HepG2 (cell line): ENCODE results near the gene ARFIP1. TPM values are rescaled to one million over a fixed set of nuclear protein-coding genes. Genes with fewer than 3 reads are reported as not detected.

Experiments
- ATRX ChIP-seq: sonication (generic); formaldehyde crosslinking; IDR thresholded peaks from 2 replicates; pipeline ENCODE4 v1.4.0; 2020; ENCODE audit warnings: missing genetic modification reagents, borderline replicate concordance
- CBFB ChIP-seq: sonication (generic); formaldehyde crosslinking; IDR thresholded peaks from 2 replicates; pipeline ENCODE4 v1.4.0; 2020; ENCODE audit warnings: missing genetic modification reagents
- FOXA1 ChIP-seq, 2 experiments: fragments of 450-650 bp in 1 of 2; sonication (generic) in 1 of 2; formaldehyde crosslinking in 1 of 2; IDR thresholded peaks; 2 replicates each; pipeline versions ENCODE4 v1.4.0 to v1.6.1; 2016 to 2020; ENCODE audit warnings: missing genetic modification reagents in 1 of 2
- HMG20A ChIP-seq: IDR thresholded peaks from 2 replicates; pipeline ENCODE4 v1.6.1; 2016; ENCODE audit warnings: borderline replicate concordance
- HMGA1 ChIP-seq: sonication (generic); formaldehyde crosslinking; conservative IDR thresholded peaks from 2 replicates; pipeline ENCODE4 v1.4.0; 2020; ENCODE audit warnings: missing genetic modification reagents
- HNF4G ChIP-seq, 2 experiments: sonication (generic) in 1 of 2; formaldehyde crosslinking in 1 of 2; IDR thresholded peaks; 2 replicates each; pipeline versions ENCODE4 v1.4.0 to v1.6.1; 2011 to 2020; ENCODE audit warnings: borderline replicate concordance in 2 of 2, low read depth in 2 of 2, mild to moderate bottlenecking in 2 of 2, low read length in 1 of 2, missing genetic modification reagents in 1 of 2, moderate library complexity in 1 of 2
- HOXA9 ChIP-seq: sonication (generic); formaldehyde crosslinking; IDR thresholded peaks from 2 replicates; pipeline ENCODE4 v1.8.1; 2022; ENCODE audit warnings: missing genetic modification reagents, mild to moderate bottlenecking, moderate library complexity, borderline replicate concordance
- RORA ChIP-seq: sonication (generic); formaldehyde crosslinking; IDR thresholded peaks from 2 replicates; pipeline ENCODE4 v1.5.0; 2020; ENCODE audit warnings: mild to moderate bottlenecking, missing genetic modification reagents, moderate library complexity
- SETDB1 ChIP-seq: sonication (generic); formaldehyde crosslinking; IDR thresholded peaks from 2 replicates; pipeline ENCODE4 v1.5.1; 2020; ENCODE audit warnings: missing genetic modification reagents, mild to moderate bottlenecking, borderline replicate concordance
- ZFP82 ChIP-seq: sonication (generic); formaldehyde crosslinking; IDR thresholded peaks from 2 replicates; pipeline ENCODE4 v1.5.1; 2020; ENCODE audit warnings: mild to moderate bottlenecking, missing genetic modification reagents, borderline replicate concordance
- ZNF556 ChIP-seq: sonication (generic); formaldehyde crosslinking; IDR thresholded peaks from 2 replicates; pipeline ENCODE4 v1.4.0; 2020; ENCODE audit warnings: mild to moderate bottlenecking, missing genetic modification reagents, borderline replicate concordance
- ZNF660 ChIP-seq: sonication (generic); formaldehyde crosslinking; IDR thresholded peaks from 2 replicates; pipeline ENCODE4 v1.5.1; 2020; ENCODE audit warnings: mild to moderate bottlenecking, low read depth, missing genetic modification reagents, borderline replicate concordance
- ZNF766 ChIP-seq: sonication (generic); formaldehyde crosslinking; IDR thresholded peaks from 2 replicates; pipeline ENCODE4 v1.5.0; 2020; ENCODE audit warnings: missing genetic modification reagents, borderline replicate concordance
- ZNF768 ChIP-seq: sonication (generic); formaldehyde crosslinking; IDR thresholded peaks from 2 replicates; pipeline ENCODE4 v1.4.0; 2020; ENCODE audit warnings: missing genetic modification reagents
- ZNF850 ChIP-seq: sonication (generic); formaldehyde crosslinking; conservative IDR thresholded peaks from 2 replicates; pipeline ENCODE4 v1.9.0; 2021; ENCODE audit warnings: mild to moderate bottlenecking, missing genetic modification reagents
- polyA plus RNA-seq, 8 experiments: library from polyadenylated mRNA; depleted of rRNA in 3 of 8; stranded (reverse) in 7 of 8; unstranded in 1 of 8; fragments of >200 nt; fragmentation: Illumina TruSeq in 4 of 8; extraction: Trizol in 4 of 8; gene quantifications; 2 replicates each; pipeline versions ENCODE4 v1.2.1 to v1.2.3, GENCODE V29; 2011 to 2016; ENCODE audit warnings: low read depth in 4 of 8, missing spikeins in 1 of 8, mixed read lengths in 1 of 8; ENCODE audit not compliant: insufficient read depth in 1 of 8
- total RNA-seq, 5 experiments: library from RNA; depleted of rRNA; stranded (reverse); fragments of >200 nt; fragmentation: Illumina TruSeq; extraction: Trizol; gene quantifications; 2 replicates each; pipeline ENCODE4 v1.2.3, GENCODE V29; 2016; ENCODE audit warnings: low read depth in 1 of 5
- TF ChIP-seq, protein P1 (sequence below): sonication (generic); formaldehyde crosslinking; IDR thresholded peaks from 2 replicates; pipeline ENCODE4 v1.8.0; 2022; ENCODE audit warnings: missing genetic modification reagents, low read depth, mild to moderate bottlenecking, borderline replicate concordance
- TF ChIP-seq, protein P2 (sequence below): sonication (generic); formaldehyde crosslinking; IDR thresholded peaks from 2 replicates; pipeline ENCODE4 v1.4.0; 2020; ENCODE audit warnings: mild to moderate bottlenecking, missing genetic modification reagents
- TF ChIP-seq, protein P3 (sequence below): sonication (generic); formaldehyde crosslinking; IDR thresholded peaks from 2 replicates; pipeline ENCODE4 v1.8.1; 2023; ENCODE audit warnings: mild to moderate bottlenecking, missing genetic modification reagents
- TF ChIP-seq, protein P4 (sequence below): IDR thresholded peaks from 2 replicates; pipeline ENCODE4 v1.6.1; 2016; ENCODE audit warnings: low read depth, control low read depth
- TF ChIP-seq, protein P5 (sequence below): sonication (generic); formaldehyde crosslinking; IDR thresholded peaks from 2 replicates; pipeline ENCODE4 v1.5.0; 2020; ENCODE audit warnings: missing genetic modification reagents

The ARFIP1 gene
- total and polyA plus RNA-seq, 2 of the 13 experiments (the other 11 are each of a cell fraction or from before 2014, with no cell fraction given): 9.9 to 27.7 TPM

DNA sequence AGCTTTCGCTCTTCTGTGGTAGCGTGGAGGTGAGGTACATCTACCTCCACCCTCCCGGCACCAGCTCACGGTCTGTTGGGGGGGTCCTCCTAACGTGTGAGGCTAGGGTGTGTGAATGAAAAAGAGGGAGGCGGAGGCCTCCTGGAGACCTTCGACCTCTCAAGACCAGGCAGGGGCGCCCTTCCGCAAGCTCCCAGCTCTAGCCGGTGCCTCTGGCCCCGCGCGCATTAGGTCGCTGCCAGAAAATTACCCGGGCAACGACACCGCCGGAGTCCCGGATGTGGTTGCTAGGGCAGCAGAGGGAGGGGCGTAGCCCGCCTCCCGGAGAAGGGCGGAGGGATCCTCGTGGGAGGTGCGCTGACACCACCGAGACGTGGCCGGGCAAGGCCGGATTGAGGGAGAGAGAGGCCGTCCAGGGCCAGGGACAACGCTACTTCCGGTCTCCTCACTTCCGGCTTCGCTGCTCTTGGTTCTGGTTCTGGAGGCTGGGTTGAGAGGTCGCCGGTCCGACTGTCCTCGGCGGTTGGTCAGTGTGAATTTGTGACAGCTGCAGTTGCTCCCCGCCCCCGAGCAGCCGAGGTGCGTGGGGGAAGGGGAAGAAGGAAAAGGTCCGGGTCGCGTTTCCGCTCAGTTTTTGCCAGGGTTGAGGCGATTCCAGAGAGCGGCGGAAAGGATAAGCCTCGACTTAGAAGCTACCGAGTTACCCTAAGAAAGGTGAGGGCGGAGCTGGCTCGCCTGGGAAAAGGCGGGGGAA lies at the start of gene ARFIP1, which contains the start of gene TIGD4 (continued):
- TF ChIP-seq ZFP82 (CRISPR knock-in tag) (peak; percentile 31; the same call in 1 of the 2 replicates), ATRX (CRISPR knock-in tag) (no peak), RORA (no peak), ZNF556 (CRISPR knock-in tag) (peak; percentile 79), CBFB (CRISPR knock-in tag) (no peak), HNF4G (IDR thresholded peaks at IDR 0.05; ENCODE audit: borderline replicate concordance, low read depth, low read length) (no peak), HNF4G (CRISPR knock-in tag; IDR thresholded peaks at IDR 0.05; ENCODE audit: borderline replicate concordance, low read depth) (no peak), ZNF766 (CRISPR knock-in tag) (no peak), HOXA9 (no peak), HMGA1 (CRISPR knock-in tag) (no peak), FOXA1 (IDR thresholded peaks at IDR 0.05) (no peak), FOXA1 (CRISPR knock-in tag; IDR thresholded peaks at IDR 0.05) (no peak), ZNF660 (CRISPR knock-in tag) (no peak), ZNF850 (CRISPR knock-in tag) (no peak), ZNF768 (CRISPR knock-in tag) (0 out of 2 replicates have a peak, but pooled peaks have one; percentile 19), SETDB1 (CRISPR knock-in tag) (no peak), HMG20A (CRISPR knock-in tag) (no peak)
- TF ChIP-seq, protein P1, sequence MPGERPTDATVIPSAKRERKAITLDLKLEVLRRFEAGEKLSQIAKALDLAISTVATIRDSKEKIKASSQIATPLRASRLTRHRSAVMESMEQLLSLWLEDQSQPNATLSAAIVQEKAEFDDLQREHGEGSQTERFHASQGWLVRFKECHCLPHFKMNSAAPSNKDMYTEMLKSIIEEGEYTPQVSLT (CRISPR knock-in tag): no peak
- TF ChIP-seq, protein P2, sequence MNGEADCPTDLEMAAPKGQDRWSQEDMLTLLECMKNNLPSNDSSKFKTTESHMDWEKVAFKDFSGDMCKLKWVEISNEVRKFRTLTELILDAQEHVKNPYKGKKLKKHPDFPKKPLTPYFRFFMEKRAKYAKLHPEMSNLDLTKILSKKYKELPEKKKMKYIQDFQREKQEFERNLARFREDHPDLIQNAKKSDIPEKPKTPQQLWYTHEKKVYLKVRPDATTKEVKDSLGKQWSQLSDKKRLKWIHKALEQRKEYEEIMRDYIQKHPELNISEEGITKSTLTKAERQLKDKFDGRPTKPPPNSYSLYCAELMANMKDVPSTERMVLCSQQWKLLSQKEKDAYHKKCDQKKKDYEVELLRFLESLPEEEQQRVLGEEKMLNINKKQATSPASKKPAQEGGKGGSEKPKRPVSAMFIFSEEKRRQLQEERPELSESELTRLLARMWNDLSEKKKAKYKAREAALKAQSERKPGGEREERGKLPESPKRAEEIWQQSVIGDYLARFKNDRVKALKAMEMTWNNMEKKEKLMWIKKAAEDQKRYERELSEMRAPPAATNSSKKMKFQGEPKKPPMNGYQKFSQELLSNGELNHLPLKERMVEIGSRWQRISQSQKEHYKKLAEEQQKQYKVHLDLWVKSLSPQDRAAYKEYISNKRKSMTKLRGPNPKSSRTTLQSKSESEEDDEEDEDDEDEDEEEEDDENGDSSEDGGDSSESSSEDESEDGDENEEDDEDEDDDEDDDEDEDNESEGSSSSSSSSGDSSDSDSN: peak; percentile 59
- TF ChIP-seq, protein P3, sequence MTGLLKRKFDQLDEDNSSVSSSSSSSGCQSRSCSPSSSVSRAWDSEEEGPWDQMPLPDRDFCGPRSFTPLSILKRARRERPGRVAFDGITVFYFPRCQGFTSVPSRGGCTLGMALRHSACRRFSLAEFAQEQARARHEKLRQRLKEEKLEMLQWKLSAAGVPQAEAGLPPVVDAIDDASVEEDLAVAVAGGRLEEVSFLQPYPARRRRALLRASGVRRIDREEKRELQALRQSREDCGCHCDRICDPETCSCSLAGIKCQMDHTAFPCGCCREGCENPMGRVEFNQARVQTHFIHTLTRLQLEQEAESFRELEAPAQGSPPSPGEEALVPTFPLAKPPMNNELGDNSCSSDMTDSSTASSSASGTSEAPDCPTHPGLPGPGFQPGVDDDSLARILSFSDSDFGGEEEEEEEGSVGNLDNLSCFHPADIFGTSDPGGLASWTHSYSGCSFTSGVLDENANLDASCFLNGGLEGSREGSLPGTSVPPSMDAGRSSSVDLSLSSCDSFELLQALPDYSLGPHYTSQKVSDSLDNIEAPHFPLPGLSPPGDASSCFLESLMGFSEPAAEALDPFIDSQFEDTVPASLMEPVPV: no peak
- TF ChIP-seq, protein P4, sequence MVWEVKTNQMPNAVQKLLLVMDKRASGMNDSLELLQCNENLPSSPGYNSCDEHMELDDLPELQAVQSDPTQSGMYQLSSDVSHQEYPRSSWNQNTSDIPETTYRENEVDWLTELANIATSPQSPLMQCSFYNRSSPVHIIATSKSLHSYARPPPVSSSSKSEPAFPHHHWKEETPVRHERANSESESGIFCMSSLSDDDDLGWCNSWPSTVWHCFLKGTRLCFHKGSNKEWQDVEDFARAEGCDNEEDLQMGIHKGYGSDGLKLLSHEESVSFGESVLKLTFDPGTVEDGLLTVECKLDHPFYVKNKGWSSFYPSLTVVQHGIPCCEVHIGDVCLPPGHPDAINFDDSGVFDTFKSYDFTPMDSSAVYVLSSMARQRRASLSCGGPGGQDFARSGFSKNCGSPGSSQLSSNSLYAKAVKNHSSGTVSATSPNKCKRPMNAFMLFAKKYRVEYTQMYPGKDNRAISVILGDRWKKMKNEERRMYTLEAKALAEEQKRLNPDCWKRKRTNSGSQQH (CRISPR knock-in tag): no peak
- TF ChIP-seq, protein P5, sequence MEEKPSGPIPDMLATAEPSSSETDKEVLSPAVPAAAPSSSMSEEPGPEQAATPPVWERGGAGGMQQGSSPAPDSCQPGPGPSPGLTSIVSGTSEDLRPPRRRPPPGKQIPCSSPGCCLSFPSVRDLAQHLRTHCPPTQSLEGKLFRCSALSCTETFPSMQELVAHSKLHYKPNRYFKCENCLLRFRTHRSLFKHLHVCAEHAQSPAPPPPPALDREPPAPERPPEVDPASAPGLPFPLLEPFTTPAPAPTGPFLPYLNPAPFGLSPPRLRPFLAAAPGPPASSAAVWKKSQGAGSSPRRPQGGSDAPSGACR (CRISPR knock-in tag): peak; percentile 95
